Fibroblast of mammary gland (primary cell): ENCODE measurements around the gene JMY.

Experiments used
- DNase-seq: peaks from one replicate; pipeline ENCODE4 v3.0.0-alpha.2; 2010; ENCODE audit warnings: low read depth
- H3K4me3 ChIP-seq: 2 replicates; pipeline ENCODE4 v1.5.1; 2011; ENCODE audit warnings: low read depth, mild to moderate bottlenecking, low read length, moderate library complexity; ENCODE audit not compliant: control insufficient read depth
- CTCF ChIP-seq: conservative IDR thresholded peaks from 2 replicates; pipeline ENCODE4 v1.5.1; 2011; ENCODE audit warnings: low read depth, low read length, inconsistent platforms; ENCODE audit not compliant: control insufficient read depth, insufficient read depth

JMY gene

GRCh38 chr5:79357398-79357797 lies 121.5 kb downstream of the JMY start:
- DNase-seq: no peak
- TF ChIP-seq CTCF: no peak
- no peak overlapping the region for H3K4me3 ChIP-seq
